Loucy (cell line): ENCODE measurements around the gene SPPL2C.

ENCODE experiments used
- H2AFZ ChIP-seq: fragments of 200-600 bp; sonication (generic); 2 replicates; pipeline ENCODE4 v1.6.0; 2016; ENCODE audit warnings: antibody characterized with exemption, mild to moderate bottlenecking, low read length, moderate library complexity
- H3F3A ChIP-seq: fragments of 200-600 bp; 2 replicates; pipeline ENCODE4 v1.6.0; 2016; ENCODE audit warnings: antibody characterized with exemption, low read depth, mild to moderate bottlenecking
- H3K27me3 ChIP-seq: fragments of 200-600 bp; sonication (generic); 2 replicates; pipeline ENCODE4 v1.6.1; 2014; ENCODE audit warnings: low read length, mild to moderate bottlenecking; ENCODE audit not compliant: insufficient read depth, poor library complexity, severe bottlenecking
- H3K36me3 ChIP-seq: fragments of 200-600 bp; sonication (generic); 2 replicates; pipeline ENCODE4 v1.6.1; 2016; ENCODE audit warnings: low read length; ENCODE audit not compliant: insufficient read depth
- H3K4me1 ChIP-seq: fragments of 200-600 bp; sonication (generic); 2 replicates; pipeline ENCODE4 v1.5.1; 2014; ENCODE audit warnings: low read length, mild to moderate bottlenecking; ENCODE audit not compliant: insufficient read depth, poor library complexity, severe bottlenecking
- H3K4me2 ChIP-seq: fragments of 200-600 bp; sonication (generic); 2 replicates; pipeline ENCODE4 v1.6.0; 2014; ENCODE audit warnings: antibody characterized with exemption, low read length, low read depth, mild to moderate bottlenecking; ENCODE audit not compliant: poor library complexity, severe bottlenecking
- H3K4me3 ChIP-seq: fragments of 200-600 bp; sonication (generic); 2 replicates; pipeline ENCODE4 v1.5.1; 2014; ENCODE audit warnings: low read length, mild to moderate bottlenecking, mixed read lengths; ENCODE audit not compliant: poor library complexity, severe bottlenecking
- H3K79me2 ChIP-seq: fragments of 200-600 bp; sonication (generic); 2 replicates; pipeline ENCODE4 v1.6.1; 2014; ENCODE audit warnings: low read length; ENCODE audit not compliant: insufficient read depth
- H3K9ac ChIP-seq: fragments of 200-600 bp; sonication (generic); 2 replicates; pipeline ENCODE4 v1.6.0; 2014; ENCODE audit warnings: mild to moderate bottlenecking, low read depth, low read length, moderate library complexity; ENCODE audit not compliant: poor library complexity, severe bottlenecking
- H3K9me2 ChIP-seq: fragments of 200-600 bp; sonication (generic); replicated peaks from 2 replicates; pipeline ENCODE4 v1.6.1; 2016; ENCODE audit warnings: low read depth, low read length, mixed read lengths
- H3K9me3 ChIP-seq: fragments of 200-600 bp; sonication (generic); 2 replicates; pipeline ENCODE4 v1.6.1; 2014; ENCODE audit warnings: mild to moderate bottlenecking, antibody characterized with exemption, low read length, low read depth; ENCODE audit not compliant: insufficient read depth
- H4K20me1 ChIP-seq: fragments of 200-600 bp; sonication (generic); 2 replicates; pipeline ENCODE4 v1.6.0; 2014; ENCODE audit warnings: antibody characterized with exemption, low read length, mild to moderate bottlenecking; ENCODE audit not compliant: insufficient read depth, poor library complexity, severe bottlenecking
- EZH2phosphoT487 ChIP-seq: fragments of 200-600 bp; IDR thresholded peaks from 2 replicates; pipeline ENCODE4 v1.6.1; 2018; ENCODE audit warnings: antibody characterized with exemption, mild to moderate bottlenecking, moderate library complexity, borderline replicate concordance
- TF ChIP-seq, protein P1 (sequence below): fragments of 200-600 bp; sonication (generic); conservative IDR thresholded peaks from 2 replicates; pipeline ENCODE4 v1.5.1; 2014; ENCODE audit warnings: mild to moderate bottlenecking, antibody characterized with exemption, low read length

Gene SPPL2C

DNA sequence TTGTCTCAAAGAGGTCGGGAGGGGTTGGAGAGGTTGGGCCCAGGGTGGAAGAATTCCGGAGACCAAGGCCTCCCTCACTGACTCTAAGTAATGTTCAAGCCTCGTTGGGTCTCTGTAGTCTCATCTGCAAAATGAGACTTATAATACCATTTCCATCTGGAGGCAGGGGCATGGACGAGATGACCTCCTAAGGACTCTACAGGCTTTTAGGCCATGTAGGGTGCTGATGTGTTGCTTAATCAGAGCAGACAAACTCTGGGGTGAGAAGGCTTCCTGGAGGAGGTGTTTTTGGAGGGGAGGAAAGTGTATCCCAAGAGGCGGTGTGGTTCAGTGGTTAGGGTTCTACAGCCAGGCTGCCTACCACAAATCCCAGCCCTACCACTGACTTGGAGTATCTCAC, 3.1 kb downstream of the SPPL2C start:
- Histone ChIP-seq H3K9ac (no peak overlapping the region), H3K79me2 (no peaks in the 10 kb centered on the region), H2AFZ (no peak overlapping the region), H3K9me2 (no peaks in the 10 kb centered on the region), H3F3A (no peaks in the 10 kb centered on the region), H3K4me1 (no peaks in the 10 kb centered on the region), H3K27me3 (no peaks in the 10 kb centered on the region), H3K4me3 (no peak overlapping the region), H3K9me3 (no peaks in the 10 kb centered on the region), H3K36me3 (no peaks in the 10 kb centered on the region), H4K20me1 (no peaks in the 10 kb centered on the region), H3K4me2 (no peak overlapping the region)
- no peak for TF ChIP-seq EZH2phosphoT487
- TF ChIP-seq, protein P1, sequence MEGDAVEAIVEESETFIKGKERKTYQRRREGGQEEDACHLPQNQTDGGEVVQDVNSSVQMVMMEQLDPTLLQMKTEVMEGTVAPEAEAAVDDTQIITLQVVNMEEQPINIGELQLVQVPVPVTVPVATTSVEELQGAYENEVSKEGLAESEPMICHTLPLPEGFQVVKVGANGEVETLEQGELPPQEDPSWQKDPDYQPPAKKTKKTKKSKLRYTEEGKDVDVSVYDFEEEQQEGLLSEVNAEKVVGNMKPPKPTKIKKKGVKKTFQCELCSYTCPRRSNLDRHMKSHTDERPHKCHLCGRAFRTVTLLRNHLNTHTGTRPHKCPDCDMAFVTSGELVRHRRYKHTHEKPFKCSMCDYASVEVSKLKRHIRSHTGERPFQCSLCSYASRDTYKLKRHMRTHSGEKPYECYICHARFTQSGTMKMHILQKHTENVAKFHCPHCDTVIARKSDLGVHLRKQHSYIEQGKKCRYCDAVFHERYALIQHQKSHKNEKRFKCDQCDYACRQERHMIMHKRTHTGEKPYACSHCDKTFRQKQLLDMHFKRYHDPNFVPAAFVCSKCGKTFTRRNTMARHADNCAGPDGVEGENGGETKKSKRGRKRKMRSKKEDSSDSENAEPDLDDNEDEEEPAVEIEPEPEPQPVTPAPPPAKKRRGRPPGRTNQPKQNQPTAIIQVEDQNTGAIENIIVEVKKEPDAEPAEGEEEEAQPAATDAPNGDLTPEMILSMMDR = no peak

DNA sequence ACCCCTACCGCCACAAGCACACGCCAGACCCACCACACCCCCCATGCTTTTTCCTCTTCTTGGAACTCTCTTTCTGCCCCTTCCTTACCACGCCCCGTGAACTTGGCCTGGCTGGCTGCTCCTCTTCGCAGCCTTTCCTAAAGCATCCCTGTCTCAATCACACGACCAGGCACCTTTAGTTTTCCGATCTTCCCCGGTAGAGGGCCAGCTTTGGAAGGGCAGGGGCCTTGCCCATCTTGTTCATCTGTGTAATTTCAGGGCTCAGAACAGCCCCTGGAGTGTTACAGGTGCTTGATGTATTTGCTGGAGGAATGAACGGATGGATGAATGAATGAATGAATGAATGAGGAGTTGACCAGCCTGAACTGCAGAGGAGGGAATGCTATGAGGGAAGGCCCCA, 3.7 kb downstream of the SPPL2C start:
- no peak overlapping the region for H3K4me3 ChIP-seq
- H3K36me3 ChIP-seq = no peaks in the 10 kb centered on the region
- no peak overlapping the region for H2AFZ ChIP-seq
- no peak overlapping the region for H3K9ac ChIP-seq
- H3K9me3 ChIP-seq = no peaks in the 10 kb centered on the region
- no peaks in the 10 kb centered on the region for H3F3A ChIP-seq
- no peaks in the 10 kb centered on the region for H3K9me2 ChIP-seq
- H3K27me3 ChIP-seq = no peaks in the 10 kb centered on the region
- H3K79me2 ChIP-seq = no peaks in the 10 kb centered on the region
- no peak for TF ChIP-seq EZH2phosphoT487
- TF ChIP-seq, protein P1 = no peak
- H4K20me1 ChIP-seq = no peaks in the 10 kb centered on the region
- H3K4me2 ChIP-seq = no peak overlapping the region
- no peaks in the 10 kb centered on the region for H3K4me1 ChIP-seq

DNA sequence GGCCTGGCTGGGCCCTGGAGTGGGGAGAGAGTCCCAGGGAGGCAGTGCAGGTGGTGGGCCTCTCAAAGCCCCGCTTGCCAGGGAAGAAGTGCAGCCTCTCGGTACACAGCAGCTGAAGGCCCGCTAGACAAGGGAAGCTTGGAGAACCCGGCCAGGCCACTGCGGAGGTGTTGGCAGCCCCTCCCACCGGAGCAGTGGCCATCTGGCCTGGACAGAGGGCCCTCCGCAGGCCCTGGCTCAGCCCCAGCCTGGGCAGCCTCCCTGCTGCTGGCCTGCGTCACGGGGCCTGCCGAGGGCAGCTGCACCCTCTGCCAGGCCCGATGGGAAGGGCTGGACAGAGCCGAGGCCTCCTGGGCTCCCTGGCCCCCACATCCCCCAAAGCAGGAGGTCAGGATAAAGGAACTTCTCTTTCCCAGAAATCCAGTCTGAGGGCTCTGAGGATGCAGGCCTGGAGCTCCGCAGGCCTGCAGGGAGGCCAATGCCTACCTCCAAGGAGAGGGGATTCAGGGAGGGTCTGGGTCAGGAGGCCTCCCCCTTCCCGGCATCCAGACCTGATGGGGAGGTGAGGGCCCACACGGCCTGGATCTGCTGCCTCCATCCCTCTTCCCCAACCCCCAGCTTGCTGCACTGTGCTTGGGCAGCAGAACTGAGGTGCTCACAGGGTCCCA, 4.3 kb downstream of the SPPL2C start:
- Histone ChIP-seq H3K9me3 (no peaks in the 10 kb centered on the region), H3K36me3 (no peaks in the 10 kb centered on the region), H3K4me1 (no peaks in the 10 kb centered on the region), H3K9ac (no peak overlapping the region), H3K4me2 (no peak overlapping the region), H3K27me3 (no peaks in the 10 kb centered on the region), H2AFZ (no peak overlapping the region), H3K9me2 (no peaks in the 10 kb centered on the region), H3F3A (no peaks in the 10 kb centered on the region), H4K20me1 (no peaks in the 10 kb centered on the region), H3K4me3 (no peak overlapping the region), H3K79me2 (no peaks in the 10 kb centered on the region)
- TF ChIP-seq, protein P1 = no peak
- TF ChIP-seq EZH2phosphoT487 = no peak
